HEK293T (cell line): Measurements from ENCODE around the gene TSPAN4.

Experiments
- ARNT ChIP-seq: fragments of 450-650 bp; IDR thresholded peaks from 2 replicates; pipeline ENCODE4 v1.6.1; 2017; ENCODE audit warnings: mild to moderate bottlenecking
- BHLHE40 ChIP-seq: fragments of 450-650 bp; IDR thresholded peaks from 2 replicates; pipeline ENCODE4 v1.6.1; 2016; ENCODE audit warnings: mild to moderate bottlenecking, moderate library complexity, borderline replicate concordance
- CTBP1 ChIP-seq: fragments of 450-650 bp; IDR thresholded peaks from 2 replicates; pipeline ENCODE4 v1.6.1; 2016; ENCODE audit warnings: borderline replicate concordance
- ELF4 ChIP-seq: fragments of 450-650 bp; IDR thresholded peaks from 2 replicates; pipeline ENCODE4 v1.6.1; 2017; ENCODE audit warnings: antibody characterized with exemption
- FOXA1 ChIP-seq: fragments of 450-650 bp; IDR thresholded peaks from 2 replicates; pipeline ENCODE4 v1.6.1; 2016; ENCODE audit warnings: mild to moderate bottlenecking
- FOXK2 ChIP-seq: fragments of 450-650 bp; IDR thresholded peaks from 2 replicates; pipeline ENCODE4 v1.6.1; 2016; ENCODE audit warnings: mild to moderate bottlenecking
- FOXM1 ChIP-seq: fragments of 450-650 bp; IDR thresholded peaks from 2 replicates; pipeline ENCODE4 v1.6.1; 2017; ENCODE audit warnings: mild to moderate bottlenecking, borderline replicate concordance
- HDGF ChIP-seq: fragments of 450-650 bp; IDR thresholded peaks from 2 replicates; pipeline ENCODE4 v1.6.1; 2017; ENCODE audit warnings: antibody characterized with exemption, borderline replicate concordance
- L3MBTL2 ChIP-seq: fragments of 450-650 bp; conservative IDR thresholded peaks from 2 replicates; pipeline ENCODE4 v1.6.1; 2016; ENCODE audit warnings: mild to moderate bottlenecking
- SP1 ChIP-seq: fragments of 450-650 bp; IDR thresholded peaks from 2 replicates; pipeline ENCODE4 v1.6.1; 2017
- SUZ12 ChIP-seq: fragments of 450-650 bp; IDR thresholded peaks from 2 replicates; pipeline ENCODE4 v1.6.1; 2016; ENCODE audit warnings: mild to moderate bottlenecking
- TARDBP ChIP-seq: fragments of 450-650 bp; IDR thresholded peaks from 2 replicates; pipeline ENCODE4 v1.6.1; 2016
- ZNF384 ChIP-seq: fragments of 450-650 bp; IDR thresholded peaks from 2 replicates; pipeline ENCODE4 v1.6.1; 2016
- TF ChIP-seq, protein P1 (sequence below): fragments of 450-650 bp; IDR thresholded peaks from 2 replicates; pipeline ENCODE4 v1.6.1; 2016

DNA sequence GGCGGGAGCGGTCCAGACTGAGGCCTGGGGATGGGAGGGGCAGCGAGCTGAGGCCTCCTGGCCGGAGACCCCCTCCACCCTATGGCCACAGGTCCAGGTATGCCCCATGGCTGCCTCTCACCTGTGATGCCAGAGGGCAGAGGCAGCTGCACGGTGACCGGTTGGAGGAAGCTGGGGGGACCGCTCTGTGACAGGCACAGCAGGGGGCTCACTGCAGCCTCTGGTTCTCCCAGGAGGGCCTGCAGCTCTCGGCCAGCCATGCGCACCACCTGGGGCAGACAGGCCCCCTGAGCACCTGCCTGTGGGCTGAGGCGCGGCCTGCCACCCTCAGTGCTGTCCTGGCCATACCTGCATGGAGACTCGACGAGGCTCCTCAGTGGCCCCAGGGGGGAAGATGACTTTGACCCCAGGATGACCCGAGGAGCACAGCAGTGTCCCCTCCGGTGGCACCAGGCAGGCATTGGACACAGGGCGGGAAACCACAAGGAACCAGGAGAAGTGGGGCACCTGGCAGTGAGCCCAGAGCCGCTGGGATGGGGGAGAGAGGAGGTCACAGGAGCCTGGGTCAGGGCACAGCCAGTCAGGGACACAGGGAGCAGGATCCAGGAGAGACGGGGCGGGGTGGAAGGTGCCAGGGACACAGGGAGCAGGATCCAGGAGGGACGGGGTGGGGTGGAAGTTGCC lies 41.4 kb upstream of the TSPAN4 start:
- no peak for TF ChIP-seq TARDBP
- TF ChIP-seq SP1: no peak
- TF ChIP-seq ELF4: no peak
- TF ChIP-seq ZNF384: no peak
- TF ChIP-seq SUZ12: no peak
- no peak for TF ChIP-seq FOXM1
- no peak for TF ChIP-seq BHLHE40
- no peak for TF ChIP-seq L3MBTL2
- no peak for TF ChIP-seq FOXK2
- no peak for TF ChIP-seq CTBP1
- TF ChIP-seq, protein P1, sequence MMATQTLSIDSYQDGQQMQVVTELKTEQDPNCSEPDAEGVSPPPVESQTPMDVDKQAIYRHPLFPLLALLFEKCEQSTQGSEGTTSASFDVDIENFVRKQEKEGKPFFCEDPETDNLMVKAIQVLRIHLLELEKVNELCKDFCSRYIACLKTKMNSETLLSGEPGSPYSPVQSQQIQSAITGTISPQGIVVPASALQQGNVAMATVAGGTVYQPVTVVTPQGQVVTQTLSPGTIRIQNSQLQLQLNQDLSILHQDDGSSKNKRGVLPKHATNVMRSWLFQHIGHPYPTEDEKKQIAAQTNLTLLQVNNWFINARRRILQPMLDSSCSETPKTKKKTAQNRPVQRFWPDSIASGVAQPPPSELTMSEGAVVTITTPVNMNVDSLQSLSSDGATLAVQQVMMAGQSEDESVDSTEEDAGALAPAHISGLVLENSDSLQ: no peak
- TF ChIP-seq ARNT: no peak
- TF ChIP-seq FOXA1: no peak
- no peak for TF ChIP-seq HDGF
